ENCODE data around the gene CELF1.

The CELF1 gene

DNA sequence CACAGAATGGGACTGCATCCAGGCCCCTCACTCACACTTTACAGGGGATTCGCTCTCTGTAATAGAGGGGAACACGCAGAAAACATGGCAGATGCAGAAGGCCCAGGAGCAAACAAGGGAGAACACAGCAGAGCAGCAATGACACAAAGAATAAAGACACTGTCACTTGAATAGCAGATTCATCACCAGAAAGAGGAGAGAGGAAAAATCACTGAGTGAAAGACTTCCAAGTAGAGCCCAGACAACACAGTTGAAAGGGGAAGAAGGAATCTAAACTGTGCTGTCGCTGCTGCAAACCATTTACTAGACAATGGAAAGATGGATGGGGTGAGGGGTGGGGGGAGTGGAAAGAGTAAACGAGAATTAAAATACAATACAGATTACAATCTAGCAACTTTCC is 75.2 kb downstream of the CELF1 start:
- DNase-seq = no peak

GRCh38 chr11:47477323-47477722 is 75.6 kb downstream of the CELF1 start:
- DNase-seq = peak; percentile 81

- DNase-seq = no peak
Observed at GRCh38 chr11:47470671-47471070, 82.3 kb downstream of the CELF1 start.

DNA sequence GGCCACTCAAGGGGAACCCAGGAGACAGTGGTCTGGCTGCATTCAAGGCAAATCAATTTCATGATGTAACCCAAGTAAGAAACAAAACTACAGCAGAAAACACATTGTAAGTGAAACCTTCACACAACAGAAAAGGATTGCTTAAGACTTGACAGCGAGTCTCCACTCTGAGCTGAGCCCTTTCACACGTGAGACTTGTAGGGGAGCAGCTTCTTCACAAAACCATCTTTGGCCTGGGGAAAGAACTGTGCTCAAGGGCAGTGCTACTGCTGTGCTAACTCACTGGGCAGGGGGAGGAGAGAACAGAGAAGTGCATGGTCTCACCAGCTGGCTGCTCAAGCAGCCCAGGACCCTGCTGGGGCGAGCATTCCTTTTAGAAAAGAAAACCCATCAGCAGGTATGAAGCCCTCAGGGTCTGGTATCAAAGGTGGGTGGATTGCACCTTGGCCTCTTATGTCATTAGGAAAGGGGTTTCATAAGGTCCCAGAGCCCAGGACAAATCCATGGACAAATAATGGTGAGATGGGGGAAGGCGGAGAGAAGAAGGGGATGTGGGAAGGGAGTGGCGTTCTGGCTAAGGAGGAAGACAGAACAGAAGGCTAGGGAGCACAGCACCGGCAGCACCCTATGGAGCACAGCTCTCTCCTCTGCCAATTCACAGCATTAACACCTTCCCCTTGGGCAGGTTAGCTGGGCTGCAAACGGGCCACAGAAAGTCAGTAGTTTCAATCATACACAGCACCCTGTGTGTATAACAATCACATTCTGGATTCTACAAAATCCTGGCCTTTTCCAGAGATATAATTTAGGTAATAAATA is 83.4 kb downstream of the CELF1 start:
- DNase-seq = no peak

- DNase-seq = no peak
Observed at GRCh38 chr11:47468598-47469214, 84.2 kb downstream of the CELF1 start.

DNA sequence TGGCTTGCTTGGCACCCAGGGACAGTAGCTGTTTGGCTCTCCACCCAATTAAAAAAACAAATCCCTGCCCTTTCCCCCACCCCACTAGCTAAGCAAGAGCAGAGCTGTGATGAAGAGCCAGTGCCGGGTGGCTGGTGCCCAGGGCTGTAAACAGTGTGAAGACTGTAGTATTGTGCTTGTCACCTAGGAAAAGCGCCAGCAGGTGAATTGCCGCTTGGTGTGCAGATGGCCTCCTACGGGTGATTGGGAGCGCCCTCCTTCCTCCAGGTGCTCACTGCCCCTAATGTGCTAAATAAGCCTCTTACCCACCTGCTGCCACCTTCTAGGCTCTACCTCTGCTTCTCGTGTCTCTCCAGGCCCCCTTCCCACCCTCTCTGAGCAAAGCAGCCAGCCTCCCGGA is 85.6 kb downstream of the CELF1 start:
- DNase-seq = no peak

GRCh38 chr11:47466701-47467250 is 86.2 kb downstream of the CELF1 start:
- DNase-seq = no peak

DNA sequence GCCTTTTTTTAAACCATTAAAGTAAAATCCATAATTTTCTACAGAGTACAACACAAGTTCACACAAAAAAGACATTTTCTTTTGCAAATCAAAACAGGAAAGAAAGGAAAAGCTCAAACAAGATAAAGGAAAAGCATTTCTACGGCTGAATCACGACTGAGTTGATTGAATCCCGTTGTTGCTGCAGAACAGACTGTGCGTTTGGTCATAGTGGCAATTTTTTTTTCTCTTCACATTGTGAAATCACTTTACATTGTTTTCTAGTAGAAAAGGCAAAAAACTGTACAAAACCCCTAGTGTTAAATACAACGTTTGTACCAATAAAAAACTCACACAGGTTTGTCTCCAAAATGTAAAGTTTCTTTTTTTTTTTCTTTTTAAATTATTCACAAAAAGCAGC is 86.7 kb downstream of the CELF1 start:
- no peak for DNase-seq

DNA sequence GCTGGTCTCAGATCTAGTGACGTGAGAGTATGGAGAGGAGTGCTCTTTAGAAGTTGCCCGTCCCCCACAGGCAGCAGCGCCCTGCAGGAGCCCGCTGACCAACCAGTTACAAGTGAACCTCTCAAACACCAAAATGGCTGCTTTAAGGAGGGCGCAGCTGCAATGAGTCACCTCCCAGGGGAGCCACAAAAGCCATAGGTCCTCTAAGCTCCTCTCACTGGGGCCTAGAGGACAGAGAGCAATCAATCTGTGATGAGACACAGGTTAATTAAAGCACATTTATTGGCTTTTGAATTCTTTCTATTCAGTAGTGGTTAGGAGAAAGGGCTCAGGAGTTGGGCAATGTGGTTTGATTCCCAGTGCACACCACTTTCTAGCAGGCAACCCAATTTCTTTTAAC is 88.4 kb downstream of the CELF1 start:
- DNase-seq = peak; percentile 8

DNA sequence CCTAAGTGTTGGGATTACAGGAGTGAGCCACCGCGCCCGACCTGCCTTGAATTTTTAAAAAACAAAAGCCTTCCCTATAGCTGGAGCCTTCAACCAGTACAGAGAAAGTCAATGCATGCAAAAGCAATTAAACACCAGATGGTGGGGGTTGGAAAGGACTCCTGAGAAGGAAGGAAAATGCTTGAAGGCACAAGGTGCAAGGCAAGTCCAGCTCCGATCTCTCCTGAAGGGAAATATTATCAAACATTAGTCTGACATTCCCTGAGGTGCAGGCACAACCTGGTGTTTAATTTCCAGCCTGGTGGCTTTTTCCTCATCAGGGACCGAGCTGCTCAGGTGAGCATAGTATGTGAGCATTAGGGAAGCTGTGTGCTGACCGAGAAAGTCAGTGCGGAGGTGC is 91.1 kb downstream of the CELF1 start:
- DNase-seq = no peak

DNA sequence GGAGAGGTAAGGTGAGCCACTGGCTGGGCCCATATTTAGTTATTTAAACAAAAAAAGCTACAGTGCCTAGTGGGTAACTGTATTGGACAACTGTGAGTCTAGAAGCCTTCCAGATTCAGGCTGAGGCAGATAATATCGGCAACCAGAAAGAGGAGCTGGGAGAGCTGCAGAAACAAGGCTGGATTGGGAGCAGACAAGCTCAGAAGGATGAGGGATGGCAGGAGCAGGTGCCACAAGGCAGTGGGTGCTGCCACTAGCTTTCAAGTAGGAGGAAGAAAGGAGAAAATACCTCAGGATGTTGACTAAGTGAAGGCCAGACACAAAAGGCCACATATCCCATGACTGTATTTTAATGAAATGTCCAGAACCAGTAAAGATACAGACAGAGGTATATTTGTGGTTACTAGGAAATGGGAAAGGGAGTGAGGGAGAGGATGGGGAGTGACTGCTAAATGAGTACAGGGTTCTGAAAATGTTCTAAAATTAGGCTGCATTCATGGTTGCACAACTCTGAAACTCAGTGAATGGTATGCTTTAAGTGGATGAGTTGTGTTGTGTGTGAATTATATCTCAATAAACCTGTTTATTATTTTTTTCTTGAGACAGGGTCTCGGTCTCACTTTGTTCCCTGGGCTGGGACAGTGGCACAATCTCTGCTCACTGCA is 92.2 kb downstream of the CELF1 start:
- no peak for DNase-seq

DNA sequence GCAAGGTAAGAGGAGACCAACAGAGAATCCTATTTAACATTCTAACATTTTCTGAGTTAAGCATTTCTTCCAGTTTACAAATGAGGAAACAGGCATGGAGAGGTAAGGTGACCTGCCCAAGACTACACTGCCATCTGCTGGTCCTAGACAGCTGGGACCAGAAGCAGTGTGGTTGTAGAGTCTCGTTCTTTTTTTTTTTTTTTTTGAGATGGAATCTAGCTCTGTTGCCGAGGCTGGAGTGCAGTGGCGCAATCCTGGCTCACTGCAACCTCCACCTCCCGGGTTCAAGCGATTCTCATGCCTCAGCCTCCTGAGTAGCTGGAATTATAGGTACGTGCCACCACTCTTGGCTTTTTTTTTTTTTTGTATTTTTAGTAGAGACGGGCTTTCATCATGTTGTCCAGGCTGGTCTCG is 98.7 kb downstream of the CELF1 start:
- peak; percentile 78 for DNase-seq

- DNase-seq = no peak
Observed at GRCh38 chr11:47453365-47453764, 99.6 kb downstream of the CELF1 start.

- no peak for DNase-seq
Observed at GRCh38 chr11:47451990-47452389, 100.9 kb downstream of the CELF1 start.

DNA sequence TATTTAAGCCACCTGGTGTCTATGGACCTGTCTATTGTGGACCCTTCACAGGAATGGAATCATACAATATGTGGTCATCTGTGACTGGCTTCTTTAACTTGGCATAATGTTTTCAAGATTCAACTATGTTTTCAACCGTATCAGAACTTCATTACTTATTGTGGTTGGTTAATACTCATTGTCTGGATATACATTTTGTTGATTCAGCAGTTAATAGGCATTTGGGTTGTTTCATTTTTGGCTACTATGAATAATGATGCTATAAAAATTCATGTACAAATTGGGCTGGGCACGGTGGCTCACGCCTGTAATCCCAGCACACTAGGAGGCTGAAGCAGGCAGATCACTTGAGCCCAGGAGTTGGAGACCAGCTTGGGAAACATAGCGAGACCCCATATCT is 101.5 kb downstream of the CELF1 start:
- no peak for DNase-seq

GRCh38 chr11:47449541-47449940 is 103.4 kb downstream of the CELF1 start:
- DNase-seq = no peak

DNA sequence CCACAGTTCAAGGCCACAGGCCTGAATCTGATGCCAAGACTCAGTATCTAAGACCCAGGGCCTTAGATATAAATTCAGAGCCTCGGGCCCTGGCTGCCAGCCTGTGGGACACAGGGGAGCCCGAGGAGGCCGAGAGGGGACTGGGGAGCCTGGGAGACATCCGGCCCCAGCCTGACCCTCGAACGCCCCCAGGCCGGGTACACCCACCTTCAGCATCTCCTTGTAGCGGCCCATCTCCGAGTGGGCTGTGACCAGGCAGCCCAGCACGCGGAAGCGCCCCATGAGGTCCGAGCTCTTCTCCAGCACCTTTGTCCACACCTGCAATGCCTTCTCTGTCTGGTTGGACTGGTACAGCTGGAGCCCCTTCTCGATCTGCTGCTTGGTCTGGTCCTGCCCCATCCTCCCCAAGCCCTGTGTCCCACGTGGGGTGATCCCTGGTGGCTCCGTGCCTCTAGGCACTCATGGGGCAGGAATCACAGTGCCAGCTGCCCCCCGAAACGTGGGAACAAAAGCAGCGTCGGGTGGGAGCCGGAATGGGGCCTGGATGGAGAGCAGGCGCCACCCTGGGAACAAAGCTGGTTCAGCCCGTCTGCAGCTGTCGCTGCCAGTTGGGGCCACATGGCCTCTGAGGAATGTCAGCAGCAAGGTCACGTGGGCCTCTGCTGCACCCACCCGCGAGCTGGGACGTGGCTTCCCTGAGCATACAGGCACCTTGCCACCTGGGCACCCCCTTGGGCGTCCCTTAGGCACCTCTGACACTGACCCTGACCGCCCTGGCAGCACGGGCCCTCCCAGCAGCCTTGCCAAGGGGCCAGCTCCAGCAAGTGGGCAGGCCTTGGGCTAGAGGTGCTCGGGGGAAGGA is 104.1 kb downstream of the CELF1 start, which contains the start of gene RAPSN:
Gene RAPSN, minus strand, starts transcription at position 571 of the 862 bp plus-strand sequence. Its CDS starts 172 bp downstream, at position 399.
- DNase-seq = no peak

- DNase-seq = no peak
Observed at GRCh38 chr11:47447906-47448305, 105.0 kb downstream of the CELF1 start.

DNA sequence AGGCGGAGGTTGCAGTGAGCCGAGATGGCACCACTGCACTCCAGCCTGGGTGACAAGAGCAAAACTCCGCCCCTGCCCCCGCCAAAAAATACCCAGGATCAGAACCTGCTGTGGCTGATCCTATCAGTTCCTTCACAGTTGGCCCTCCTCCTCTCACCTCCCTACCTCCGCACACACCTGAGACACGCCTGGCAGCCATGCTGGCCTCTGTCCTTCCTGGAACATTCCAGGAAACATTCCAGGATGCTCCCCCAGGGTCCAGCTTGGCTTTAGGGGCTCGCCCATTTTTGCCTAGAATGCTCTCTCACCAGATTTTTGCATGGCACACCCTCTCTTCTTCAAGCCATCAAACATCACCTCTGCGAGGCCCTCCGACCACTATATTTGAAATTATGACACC is 106.1 kb downstream of the CELF1 start:
- no peak for DNase-seq

DNA sequence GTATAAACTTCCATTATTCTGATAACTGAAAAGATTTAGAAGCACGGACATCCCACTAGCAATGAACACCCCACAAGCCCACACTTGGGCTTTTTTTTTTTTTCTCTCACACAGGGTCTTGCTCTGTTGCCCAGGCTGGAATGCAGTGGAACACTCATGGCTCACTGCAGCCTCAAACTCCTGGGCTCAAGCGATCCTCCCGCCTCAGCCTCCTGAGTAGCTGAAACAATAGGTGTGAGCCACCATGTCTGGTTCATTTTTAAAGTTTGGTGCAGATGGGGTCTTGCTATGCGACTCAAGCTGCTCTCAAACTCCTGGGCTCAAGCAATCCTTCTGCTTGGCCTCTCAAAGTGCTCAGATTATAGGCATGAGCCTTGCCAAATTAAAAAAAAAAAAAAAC is 107.1 kb downstream of the CELF1 start:
- no peak for DNase-seq

DNA sequence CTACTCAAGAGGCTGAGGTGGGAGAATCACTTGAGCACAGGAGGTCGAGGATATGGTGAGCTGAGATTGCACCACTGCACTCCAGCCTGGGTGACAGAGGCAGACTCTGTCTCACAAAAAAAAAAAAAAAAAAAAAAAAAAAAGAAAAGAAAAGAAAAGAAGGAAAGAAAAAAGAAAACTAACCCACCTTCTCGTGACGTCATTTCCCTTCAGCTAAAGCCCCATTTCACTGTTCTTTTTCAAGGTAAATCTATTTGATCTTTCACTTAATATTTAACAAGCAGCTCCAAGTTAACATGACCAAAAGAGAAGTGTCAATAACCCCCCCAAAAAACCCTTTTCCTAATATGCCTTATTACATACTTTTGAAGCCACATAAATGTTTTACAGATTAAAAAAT is 109.1 kb downstream of the CELF1 start:
- no peak for DNase-seq

- DNase-seq = no peak
Observed at GRCh38 chr11:47443028-47443700, 109.8 kb downstream of the CELF1 start.
